GM10847 (cell line): ENCODE results near the gene NCOA5.

Experiments
- POLR2A ChIP-seq: IDR thresholded peaks from 2 replicates; pipeline ENCODE4 v1.6.1; 2011; ENCODE audit not compliant: insufficient read length; ENCODE audit errors: extremely low read depth

Gene NCOA5

DNA sequence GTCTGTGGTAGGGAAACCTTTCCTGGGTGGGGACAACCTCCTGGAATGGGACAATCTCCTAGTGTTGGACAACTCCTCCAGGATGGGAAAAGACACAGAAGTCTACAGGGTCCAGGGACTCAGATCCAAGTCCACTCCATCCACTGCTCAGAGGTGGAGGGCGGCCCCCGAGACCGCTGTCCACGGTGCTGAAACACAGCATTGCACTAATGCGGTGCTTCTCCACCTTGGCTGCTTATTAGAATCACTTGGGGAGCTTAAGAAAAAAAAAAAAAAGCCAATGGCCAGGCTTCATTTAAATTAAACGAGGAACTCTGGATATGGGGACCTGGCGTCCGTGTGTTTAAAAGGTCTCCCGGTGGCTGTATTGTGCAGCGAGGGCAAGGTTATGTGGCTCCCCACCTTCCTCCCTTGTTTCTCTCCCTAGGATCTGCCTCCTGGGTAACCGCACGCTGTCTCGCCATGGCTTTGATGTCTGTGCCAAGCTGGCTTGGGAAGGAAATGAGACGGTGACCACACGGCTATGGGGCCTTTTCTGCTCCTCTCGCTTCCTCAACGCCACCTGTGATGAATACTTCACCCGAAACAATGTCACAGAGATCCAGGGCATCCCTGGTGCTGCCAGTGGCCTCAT, 48.7 kb downstream of the NCOA5 start:
- TF ChIP-seq POLR2A: no peak

DNA sequence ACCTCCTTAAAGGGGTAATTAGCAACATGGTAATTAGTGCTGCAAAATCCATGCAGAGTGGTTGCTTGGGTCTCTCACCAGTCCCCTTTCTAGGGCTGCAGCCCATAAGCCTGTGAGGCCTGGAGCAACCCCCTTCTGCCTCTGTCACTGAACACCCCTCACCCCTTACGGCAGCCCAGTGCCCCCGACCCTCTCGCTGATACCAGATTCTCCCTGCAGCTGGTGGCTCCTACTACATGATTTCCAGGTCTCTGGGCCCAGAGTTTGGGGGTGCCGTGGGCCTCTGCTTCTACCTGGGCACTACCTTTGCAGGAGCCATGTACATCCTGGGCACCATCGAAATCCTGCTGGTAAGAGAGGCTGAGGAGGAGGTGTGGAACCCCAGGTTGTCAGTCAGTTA, 52.7 kb downstream of the NCOA5 start:
- no peak for TF ChIP-seq POLR2A

- TF ChIP-seq POLR2A: no peak
Measured at GRCh38 chr20:46036370-46036769, 53.4 kb downstream of the NCOA5 start.

DNA sequence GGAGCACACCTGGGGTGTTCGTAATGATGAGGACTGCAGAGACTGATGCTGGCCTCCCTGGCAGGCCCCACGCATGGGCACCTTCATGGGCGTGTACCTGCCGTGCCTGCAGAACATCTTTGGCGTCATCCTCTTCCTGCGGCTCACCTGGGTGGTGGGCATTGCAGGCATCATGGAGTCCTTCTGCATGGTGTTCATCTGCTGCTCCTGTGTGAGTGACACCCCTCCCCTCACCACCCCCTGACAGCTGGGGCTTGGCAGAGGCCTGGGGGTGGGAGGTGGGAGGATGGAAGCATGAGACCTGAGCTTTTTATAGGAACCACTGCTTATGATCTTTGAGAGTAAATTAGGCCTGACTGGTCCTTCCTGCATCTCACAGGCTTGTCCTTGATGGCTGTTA, 54.0 kb downstream of the NCOA5 start:
- no peak for TF ChIP-seq POLR2A

- TF ChIP-seq POLR2A: no peak
Measured at GRCh38 chr20:46035253-46035652, 54.5 kb downstream of the NCOA5 start.

GRCh38 chr20:46034039-46034438, 55.7 kb downstream of the NCOA5 start:
- TF ChIP-seq POLR2A: no peak

GRCh38 chr20:46031701-46032254, 58.0 kb downstream of the NCOA5 start:
- no peak for TF ChIP-seq POLR2A

DNA sequence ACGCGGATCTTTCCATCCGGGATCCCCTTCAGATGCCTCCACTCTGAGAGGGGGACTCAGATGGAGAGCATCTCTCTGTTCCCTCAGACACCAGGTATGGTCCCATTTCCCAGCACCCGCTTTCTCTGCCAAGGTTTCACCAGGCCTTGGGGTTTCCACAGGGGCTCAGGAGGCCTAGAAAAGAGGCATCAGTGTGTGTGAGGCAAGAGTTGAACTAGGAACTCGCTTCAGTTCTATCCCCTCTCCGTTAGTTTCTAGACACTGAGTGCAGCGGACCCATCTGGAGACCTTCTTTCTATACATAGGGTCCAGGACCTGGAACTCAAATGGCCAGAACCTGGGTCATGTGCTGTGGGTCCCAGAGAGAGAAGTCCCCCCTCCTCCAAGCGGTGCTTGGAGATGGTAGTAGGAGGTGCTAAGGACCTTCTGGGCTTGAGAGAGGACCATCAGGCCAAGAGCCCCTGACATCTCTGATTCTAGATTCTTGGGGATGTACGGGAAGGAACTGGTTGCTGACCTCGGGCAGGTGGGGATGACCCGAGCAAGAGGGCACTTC, 58.7 kb downstream of the NCOA5 start:
- no peak for TF ChIP-seq POLR2A

DNA sequence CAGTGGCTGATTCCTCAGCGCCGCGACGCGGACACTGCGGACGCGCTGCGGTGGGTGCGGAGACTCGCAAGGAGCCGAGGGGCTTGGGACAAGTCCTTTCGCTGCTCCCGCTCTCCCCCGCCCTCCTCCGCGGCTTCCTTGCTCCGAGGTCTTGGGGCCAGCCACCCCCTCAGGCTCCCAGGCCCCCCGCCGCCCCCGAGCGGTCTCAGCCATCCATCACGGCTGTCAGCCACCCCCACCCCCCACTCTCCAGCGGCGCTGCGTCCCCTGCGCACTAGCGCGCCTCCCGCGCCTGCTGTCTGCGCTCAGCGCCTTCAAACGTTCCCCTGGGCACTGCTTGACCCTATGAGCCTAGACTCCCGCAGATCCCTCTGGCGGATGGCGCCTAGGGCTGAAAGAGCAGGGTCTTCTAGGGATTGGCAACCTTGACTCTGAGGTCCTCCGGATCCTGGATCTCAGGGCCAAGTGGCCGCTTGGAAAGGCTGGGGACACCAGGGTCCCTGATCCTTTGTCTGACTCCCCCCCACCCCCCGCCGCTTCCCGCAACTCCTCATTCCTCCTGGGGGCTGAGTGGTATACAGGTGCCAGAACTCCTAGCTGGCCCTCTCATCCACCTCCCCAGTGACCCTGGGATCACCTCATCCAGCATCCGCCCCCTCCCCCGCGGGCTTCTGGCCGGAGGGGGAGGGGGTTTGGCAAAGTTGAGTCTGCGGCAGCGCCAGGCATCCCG, 59.3 kb downstream of the NCOA5 start:
- TF ChIP-seq POLR2A: no peak

DNA sequence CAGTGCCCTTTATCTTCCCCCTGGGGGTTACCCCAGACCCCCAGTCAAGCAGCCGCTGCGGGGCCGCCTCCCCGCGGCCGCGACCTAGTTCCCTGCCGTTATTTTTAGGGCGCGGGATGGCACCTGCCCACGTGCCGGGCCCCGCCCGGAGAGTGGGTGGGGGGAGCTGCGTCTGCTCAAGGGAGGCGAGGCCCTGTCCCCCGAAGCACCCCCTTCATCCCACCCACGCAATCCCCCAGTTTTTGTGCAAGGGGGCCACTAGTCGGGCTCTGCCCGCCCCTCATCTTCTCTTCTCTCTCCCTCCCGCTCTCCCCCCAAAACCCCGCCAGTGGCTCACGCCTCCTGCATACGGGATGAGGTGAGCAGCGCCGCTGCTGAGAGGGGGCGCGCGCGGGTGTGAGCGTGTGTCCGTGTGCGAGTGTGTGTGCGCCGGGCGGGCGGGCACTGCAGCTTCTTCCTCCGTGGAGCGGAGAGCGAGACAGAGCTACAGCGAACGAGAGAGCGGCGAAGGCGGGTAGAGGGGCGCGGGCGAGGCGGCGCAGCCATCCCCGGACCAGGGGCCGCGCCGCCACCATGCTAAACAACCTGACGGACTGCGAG, 60.9 kb downstream of the NCOA5 start, which contains the start of gene SLC12A5:
Gene SLC12A5 (plus strand): TSS at position 444 of the 600 bp plus-strand sequence. CDS start 130 bp downstream, at position 574.
- no peak for TF ChIP-seq POLR2A

DNA sequence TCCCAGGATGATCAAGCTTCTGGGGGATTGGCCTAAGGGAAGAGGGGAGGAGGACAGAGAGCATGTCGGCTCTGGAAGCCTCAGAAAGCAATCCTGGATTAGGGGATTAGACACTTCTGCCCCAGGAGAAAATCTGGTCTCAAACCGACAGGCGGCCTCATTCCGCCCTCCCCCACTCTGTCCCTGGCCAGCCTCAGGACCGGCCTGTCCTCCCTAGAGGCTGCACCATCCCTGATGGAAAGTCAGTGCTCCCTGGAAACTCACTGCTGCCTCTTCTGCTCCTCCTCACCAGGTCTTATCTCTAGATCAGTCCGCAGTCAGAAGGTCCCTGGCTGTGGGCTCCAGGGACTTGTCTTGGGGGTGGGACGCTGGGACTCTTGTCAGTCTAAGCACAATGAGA, 61.7 kb downstream of the NCOA5 start:
- no peak for TF ChIP-seq POLR2A

- no peak for TF ChIP-seq POLR2A
Measured at GRCh38 chr20:46027245-46027853, 62.4 kb downstream of the NCOA5 start.

- TF ChIP-seq POLR2A: no peak
Measured at GRCh38 chr20:46025376-46025783, 64.4 kb downstream of the NCOA5 start.

- TF ChIP-seq POLR2A: no peak
Measured at GRCh38 chr20:46023999-46024398, 65.8 kb downstream of the NCOA5 start.

DNA sequence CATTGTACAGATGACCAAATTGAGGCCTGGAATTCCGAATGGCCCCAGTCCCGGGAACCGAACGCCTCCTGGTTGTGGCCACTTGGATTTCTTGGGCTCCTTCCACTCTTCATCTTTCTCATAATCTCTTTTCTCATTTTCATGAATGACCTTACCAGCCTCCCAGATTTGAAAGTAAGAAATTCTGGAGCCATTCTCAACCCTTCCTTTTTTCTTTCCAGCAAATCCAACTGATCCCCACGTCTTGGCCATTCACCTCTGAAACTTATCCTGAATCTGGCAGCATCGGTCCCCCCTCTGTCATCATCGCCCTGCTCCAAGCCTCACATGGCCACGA, 66.6 kb downstream of the NCOA5 start:
- no peak for TF ChIP-seq POLR2A
